Left kidney (tissue), 2 donors: ENCODE measurements around the gene ETNK2. TPM values are rescaled to one million over a fixed set of nuclear protein-coding genes. Genes with fewer than 3 reads are reported as not detected.

Experiments
- DNase-seq: peaks from one replicate; pipeline ENCODE4 v3.0.0-alpha.2; 2013
- polyA plus RNA-seq: library from polyadenylated mRNA; unstranded; fragments of 120-200 nt; gene quantifications from one replicate; pipeline ENCODE4 v1.2.1, GENCODE V29; 2013; ENCODE audit not compliant: insufficient read length

Gene ETNK2
- polyA plus RNA-seq, 1 donor: 26.8 TPM

GRCh38 chr1:204081791-204082513 is 69.9 kb downstream of the ETNK2 start:
- DNase-seq: no peak

- DNase-seq: no peak
Observed at GRCh38 chr1:204081164-204081790, 70.6 kb downstream of the ETNK2 start.

Other genes with a start within 250 kb of the ETNK2 start
- 49.9 TPM for gene SOX13, start 78.9 kb downstream of the ETNK2 start, polyA plus RNA-seq
- 15.3 TPM for gene REN, start 14.3 kb upstream of the ETNK2 start, polyA plus RNA-seq
- gene KISS1, start 44.4 kb upstream of the ETNK2 start, polyA plus RNA-seq: not detected
- 3.5 TPM for gene GOLT1A, start 61.9 kb upstream of the ETNK2 start, polyA plus RNA-seq
- gene PLEKHA6, start 207.9 kb upstream of the ETNK2 start, polyA plus RNA-seq: 46.1 TPM